Hematopoietic multipotent progenitor cell (in vitro differentiated cells): ENCODE data around the gene CDK9. TPM values are rescaled to one million over a fixed set of nuclear protein-coding genes. Genes with fewer than 3 reads are reported as not detected.
A peak's percentile ranks its signal among the peaks of the same experiment; 100 is the strongest.
"Not testable (repeated sequence)": the region's sequence is repeated elsewhere in the genome, so short reads cannot be mapped to it uniquely, and the experiment has no call there.

Experiments used
- DNase-seq, 3 donors: peaks; one replicate each; pipeline ENCODE4 v3.0.0-alpha.2; 2011 to 2015; ENCODE audit warnings: low read depth in 2 of 3, low spot score in 2 of 3
- small RNA-seq: library from RNA; depleted of rRNA; stranded (forward); fragments of <200 nt; gene quantifications from one replicate; pipeline ENCODE3, GENCODE V24; 2012
- total RNA-seq: library from RNA; depleted of rRNA; stranded (reverse); fragments of >200 nt; gene quantifications from one replicate; pipeline ENCODE4 v1.2.3, GENCODE V29; 2012

The CDK9 gene
- total RNA-seq, 1 donor = 208 TPM

GRCh38 chr9:127817881-127818434 lies 32.1 kb downstream of the CDK9 start:
- DNase-seq = no peak

DNA sequence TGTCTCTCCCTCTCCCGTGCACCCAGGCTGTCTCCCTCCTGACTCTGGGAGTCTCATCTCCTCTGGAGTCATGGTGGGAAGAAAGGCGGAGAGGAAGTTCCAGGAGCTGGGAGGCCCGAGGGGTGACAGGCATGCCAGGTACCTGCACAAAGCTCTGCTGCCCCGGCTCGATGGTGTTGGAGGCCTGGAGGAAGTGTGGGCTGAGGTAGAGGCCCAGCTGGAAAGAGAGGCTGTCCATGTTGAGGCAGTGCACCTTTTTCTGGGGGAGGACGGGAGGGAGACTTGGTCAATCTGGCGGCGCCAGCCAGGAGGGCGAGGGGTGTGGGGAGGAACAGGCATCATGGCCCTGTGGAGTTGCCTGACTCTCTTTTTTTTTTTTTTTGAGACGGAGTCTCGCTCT lies 32.7 kb downstream of the CDK9 start:
- no peak for DNase-seq

DNA sequence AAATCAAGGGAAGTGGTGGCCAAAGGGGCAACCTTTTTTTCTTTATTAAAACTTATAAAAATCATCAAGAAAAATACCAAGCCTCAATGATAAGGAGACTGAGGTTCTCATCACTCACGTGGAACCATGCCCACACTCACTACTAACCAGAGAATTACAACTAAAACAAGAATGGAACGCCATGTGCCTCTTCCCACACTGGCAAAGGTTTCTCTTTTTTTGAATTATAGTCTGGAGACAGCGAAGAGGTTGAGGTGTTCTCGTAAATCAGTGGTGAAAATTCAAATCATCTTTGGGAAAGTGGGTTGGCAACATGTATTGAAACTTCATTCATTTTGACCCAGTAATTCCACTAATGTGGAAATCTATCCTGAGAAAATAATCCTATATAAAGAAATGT lies 36.3 kb downstream of the CDK9 start:
- DNase-seq = no peak

GRCh38 chr9:127825319-127826051 lies 39.7 kb downstream of the CDK9 start:
- DNase-seq = peak in 1 of 3 donors; percentile 23

DNA sequence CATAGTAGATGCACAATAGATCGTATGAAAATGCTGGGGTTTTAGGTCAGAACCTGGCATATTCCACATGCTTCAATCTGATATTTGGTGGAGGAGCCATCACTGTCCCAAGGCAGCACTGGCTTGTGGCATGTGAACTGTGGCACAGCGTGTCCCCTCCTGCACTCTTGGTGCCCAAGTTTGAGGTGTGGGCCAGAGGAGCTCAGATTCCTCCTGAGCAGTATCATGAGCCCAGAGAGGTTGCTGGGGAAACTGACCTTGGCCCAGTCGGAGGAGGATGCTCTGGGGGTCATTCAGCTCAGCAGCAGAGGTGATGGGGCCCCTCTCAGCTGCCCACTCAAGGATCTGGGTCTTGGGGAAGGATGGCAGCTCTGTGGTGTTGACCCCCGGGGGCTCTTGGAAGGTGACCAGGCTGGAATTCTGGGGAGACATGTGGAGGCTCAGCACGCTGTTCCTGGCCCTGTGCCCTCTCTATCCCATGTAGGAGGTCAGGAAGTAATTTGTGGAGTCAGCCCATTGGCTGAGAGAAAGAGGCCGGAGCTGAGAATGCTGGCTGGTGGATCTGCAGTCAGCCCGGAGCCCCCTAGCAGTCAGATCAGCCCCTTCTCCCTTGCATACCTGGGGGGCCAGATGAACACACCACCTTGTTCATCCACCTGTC lies 40.5 kb downstream of the CDK9 start:
- DNase-seq = no peak

DNA sequence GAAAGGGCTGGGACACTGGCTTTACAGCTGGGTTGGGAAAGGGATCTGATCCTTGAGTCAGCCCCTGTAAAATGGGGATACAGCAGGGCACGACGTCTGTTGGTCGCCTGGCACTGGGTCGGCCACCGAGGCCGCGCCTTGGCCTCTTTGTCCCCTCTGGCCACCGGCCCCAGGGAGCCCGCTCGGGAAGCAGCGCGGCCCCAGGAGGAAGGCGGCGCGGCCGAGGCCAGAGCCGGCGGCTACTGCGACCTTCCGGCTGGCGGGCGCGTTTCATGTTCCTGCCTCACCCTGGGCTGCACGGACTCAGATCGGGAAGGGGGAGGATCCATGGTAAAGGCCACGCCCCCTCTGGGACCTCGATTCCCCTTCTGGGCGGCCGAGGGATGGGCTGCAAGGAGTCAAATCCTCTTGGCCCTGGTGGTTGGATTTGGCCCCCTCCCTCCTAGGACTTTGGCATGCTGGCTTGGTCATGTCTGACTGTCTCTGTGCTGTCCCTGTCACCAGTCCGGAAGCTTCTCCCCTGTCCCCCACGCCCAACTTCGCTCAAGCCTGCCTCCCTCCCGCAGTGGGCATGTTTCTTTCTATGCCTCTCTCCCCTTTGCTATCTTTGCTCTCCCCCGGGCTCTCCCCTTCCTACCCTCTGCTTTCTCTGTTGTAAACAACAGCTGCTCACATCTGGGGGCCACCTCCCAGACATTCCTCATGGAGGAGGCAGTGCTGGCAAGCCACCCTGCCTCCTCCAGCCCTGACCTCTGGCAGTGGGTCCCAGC lies 42.6 kb downstream of the CDK9 start:
- peak in 1 of 3 donors; percentile 28 for DNase-seq

DNA sequence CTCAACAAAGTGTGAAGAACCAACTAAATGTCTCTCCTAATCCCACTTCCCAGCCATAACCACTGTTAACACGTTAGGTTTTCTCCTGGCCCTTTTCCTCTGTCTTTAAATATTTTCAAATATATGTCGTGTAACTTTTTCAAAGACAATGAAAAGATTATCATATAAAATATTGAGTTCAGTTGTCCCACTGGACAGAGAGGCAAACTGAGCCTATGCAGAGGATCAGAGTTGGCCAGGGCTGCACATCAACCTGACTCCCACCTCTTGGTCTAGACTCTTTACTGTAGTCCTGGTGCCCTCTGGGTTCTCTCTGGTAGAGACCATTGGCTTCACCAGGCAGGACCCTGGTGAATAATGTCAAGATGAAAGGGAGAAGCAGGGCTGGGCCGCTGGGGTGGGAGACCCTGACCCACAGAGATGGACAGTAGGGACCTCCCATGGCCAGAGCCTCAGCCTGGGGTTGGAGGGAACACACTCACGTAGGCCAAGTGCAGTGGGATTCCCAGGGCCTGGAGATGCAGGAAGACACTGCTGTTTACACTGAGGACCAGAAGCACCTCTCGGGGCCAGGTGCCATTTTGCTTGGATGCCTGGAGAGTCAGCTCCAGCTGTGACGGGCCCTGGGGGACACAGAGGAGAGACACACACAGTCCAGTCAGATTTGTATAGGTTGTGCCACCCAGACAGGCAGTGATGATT lies 43.5 kb downstream of the CDK9 start:
- no peak for DNase-seq

GRCh38 chr9:127832248-127832647 lies 46.4 kb downstream of the CDK9 start:
- no peak for DNase-seq

- peak in 2 of 3 donors; percentile 31 to 61 for DNase-seq
Measured at GRCh38 chr9:127833555-127833954, 47.7 kb downstream of the CDK9 start.

DNA sequence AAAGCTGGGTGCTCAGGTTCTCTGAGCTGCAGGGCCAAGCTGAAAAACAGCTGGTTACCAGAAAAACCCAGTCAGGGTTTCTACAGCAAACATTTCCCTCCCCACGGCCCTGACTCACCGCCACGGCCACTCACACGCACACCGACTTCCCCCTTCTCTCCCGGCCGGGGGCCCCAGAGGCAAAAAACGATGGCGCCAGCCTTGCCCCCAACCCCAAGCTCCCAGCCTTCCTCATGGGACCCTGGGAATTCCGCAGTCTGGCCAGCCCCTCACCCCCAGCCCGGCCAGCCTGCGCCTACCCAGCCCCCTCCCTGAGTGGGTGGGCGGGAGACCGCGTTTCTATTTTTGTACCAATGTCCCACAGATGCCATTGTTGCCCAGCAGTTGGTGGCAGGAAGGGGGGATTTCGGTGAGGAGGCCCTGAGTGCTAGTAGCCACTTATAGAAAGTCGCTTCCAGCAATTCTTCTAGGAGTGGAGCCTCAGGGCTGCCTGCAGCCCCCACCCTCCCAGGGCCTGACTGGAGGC lies 50.2 kb downstream of the CDK9 start:
- peak in 2 of 3 donors; percentile 83 to 87 for DNase-seq

- not testable (repeated sequence) for DNase-seq
Measured at GRCh38 chr9:127836561-127836960, 50.7 kb downstream of the CDK9 start.

DNA sequence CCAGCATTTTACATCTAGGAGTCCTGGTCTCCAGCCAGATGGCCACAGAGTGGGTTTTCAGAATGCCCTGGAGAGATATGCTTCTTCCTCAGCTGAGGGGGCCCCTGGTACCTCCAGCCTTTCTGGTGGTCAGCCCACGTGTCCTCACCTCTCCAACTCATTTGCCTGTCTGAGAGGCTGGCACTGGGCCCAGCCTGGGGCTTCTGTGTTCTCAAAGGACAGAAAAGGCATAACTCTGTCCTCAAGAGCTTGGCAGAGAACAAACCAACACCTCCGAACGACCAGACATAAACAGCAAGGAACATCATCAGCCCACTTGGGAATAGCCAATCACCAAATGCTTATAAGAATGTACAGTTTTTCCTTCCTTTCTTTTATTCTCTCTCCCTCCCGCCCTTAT lies 51.5 kb downstream of the CDK9 start:
- peak in 2 of 3 donors; percentile 29 to 58 for DNase-seq

- no peak for DNase-seq
Measured at GRCh38 chr9:127838375-127839078, 52.7 kb downstream of the CDK9 start.

Small RNAs within 50 kb of the gene (small RNA-seq; reads per million reads assigned to genes)
- gene RF00019 = not detected

Other genes with a start within 250 kb of the CDK9 start
- gene STXBP1, start 173.8 kb upstream of the CDK9 start, total RNA-seq = 5.7 TPM
- gene CFAP157, start 79.0 kb upstream of the CDK9 start, total RNA-seq = 0.27 TPM
- gene PTRH1, start 70.4 kb upstream of the CDK9 start, total RNA-seq = 20.7 TPM
- gene TTC16, start 70.0 kb upstream of the CDK9 start, total RNA-seq = under 0.01 TPM
- gene TOR2A, start 50.7 kb upstream of the CDK9 start, total RNA-seq = 15.9 TPM
- 79.7 TPM for gene SH2D3C, start 7.4 kb upstream of the CDK9 start, total RNA-seq
- gene FPGS, start 16.8 kb downstream of the CDK9 start, total RNA-seq = 212 TPM
- gene ENG, start 68.6 kb downstream of the CDK9 start, total RNA-seq = 17.5 TPM
- 0.27 TPM for gene AK1, start 91.6 kb downstream of the CDK9 start, total RNA-seq
- 47.9 TPM for gene ST6GALNAC6, start 113.6 kb downstream of the CDK9 start, total RNA-seq
- 70.3 TPM for gene ST6GALNAC4, start 131.0 kb downstream of the CDK9 start, total RNA-seq
- gene PIP5KL1, start 144.7 kb downstream of the CDK9 start, total RNA-seq = 0.27 TPM
- 17.2 TPM for gene DPM2, start 151.8 kb downstream of the CDK9 start, total RNA-seq
- 3.8 TPM for gene EEIG1, start 195.0 kb downstream of the CDK9 start, total RNA-seq